ENCODE results near the gene BPIFB6.

The BPIFB6 gene

GRCh38 chr20:33082546-33082945, 51.1 kb downstream of the BPIFB6 start:
- DNase-seq: no peak

GRCh38 chr20:33083544-33084340, 52.3 kb downstream of the BPIFB6 start:
- DNase-seq: no peak

GRCh38 chr20:33084722-33085121, 53.3 kb downstream of the BPIFB6 start:
- no peak for DNase-seq

- DNase-seq: no peak
Measured at GRCh38 chr20:33086052-33086722, 54.7 kb downstream of the BPIFB6 start.

- no peak for DNase-seq
Measured at GRCh38 chr20:33091147-33091546, 59.7 kb downstream of the BPIFB6 start.

GRCh38 chr20:33091693-33092092, 60.2 kb downstream of the BPIFB6 start:
- no peak for DNase-seq

- no peak for DNase-seq
Measured at GRCh38 chr20:33092361-33092760, 60.9 kb downstream of the BPIFB6 start.

GRCh38 chr20:33093074-33093473, 61.6 kb downstream of the BPIFB6 start:
- DNase-seq: no peak

- DNase-seq: no peak
Measured at GRCh38 chr20:33093582-33093981, 62.1 kb downstream of the BPIFB6 start.
